Mammary epithelial cell (primary cell): ENCODE data around the gene SYT14.

Experiments used
- EZH2 ChIP-seq: IDR thresholded peaks from 2 replicates; pipeline ENCODE4 v1.6.1; 2012; ENCODE audit warnings: low read length, inconsistent platforms, borderline replicate concordance
- TF ChIP-seq, protein P1 (sequence below), 2 donors: IDR thresholded peaks in 1 of 2; conservative IDR thresholded peaks in 1 of 2; 2 replicates each; pipeline ENCODE4 v1.5.1; 2011 to 2012; ENCODE audit warnings: inconsistent platforms in 2 of 2, low read length in 2 of 2, mild to moderate bottlenecking in 2 of 2, control low read depth in 1 of 2, low read depth in 1 of 2; ENCODE audit not compliant: insufficient read depth in 1 of 2; ENCODE audit errors: extremely low read depth in 1 of 2

DNA sequence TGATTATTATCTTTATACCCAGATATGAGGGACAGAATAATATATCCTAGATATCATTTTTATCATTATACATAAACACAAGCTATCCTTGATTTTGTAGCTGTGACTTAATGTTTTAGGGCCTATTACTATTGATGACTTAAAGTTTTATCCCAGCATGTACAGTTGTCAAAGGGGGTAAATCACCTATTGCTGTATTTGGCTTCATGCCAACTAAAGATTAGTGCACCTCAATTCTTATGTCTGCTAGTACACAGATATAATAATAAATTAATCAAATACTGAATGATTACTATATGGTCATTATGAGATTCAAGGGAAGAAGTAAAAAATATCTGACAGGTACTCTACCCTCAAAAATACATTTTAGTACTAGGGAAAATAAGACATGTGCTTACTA is 84.0 kb downstream of the SYT14 start:
- no peak for TF ChIP-seq EZH2
- TF ChIP-seq, protein P1, sequence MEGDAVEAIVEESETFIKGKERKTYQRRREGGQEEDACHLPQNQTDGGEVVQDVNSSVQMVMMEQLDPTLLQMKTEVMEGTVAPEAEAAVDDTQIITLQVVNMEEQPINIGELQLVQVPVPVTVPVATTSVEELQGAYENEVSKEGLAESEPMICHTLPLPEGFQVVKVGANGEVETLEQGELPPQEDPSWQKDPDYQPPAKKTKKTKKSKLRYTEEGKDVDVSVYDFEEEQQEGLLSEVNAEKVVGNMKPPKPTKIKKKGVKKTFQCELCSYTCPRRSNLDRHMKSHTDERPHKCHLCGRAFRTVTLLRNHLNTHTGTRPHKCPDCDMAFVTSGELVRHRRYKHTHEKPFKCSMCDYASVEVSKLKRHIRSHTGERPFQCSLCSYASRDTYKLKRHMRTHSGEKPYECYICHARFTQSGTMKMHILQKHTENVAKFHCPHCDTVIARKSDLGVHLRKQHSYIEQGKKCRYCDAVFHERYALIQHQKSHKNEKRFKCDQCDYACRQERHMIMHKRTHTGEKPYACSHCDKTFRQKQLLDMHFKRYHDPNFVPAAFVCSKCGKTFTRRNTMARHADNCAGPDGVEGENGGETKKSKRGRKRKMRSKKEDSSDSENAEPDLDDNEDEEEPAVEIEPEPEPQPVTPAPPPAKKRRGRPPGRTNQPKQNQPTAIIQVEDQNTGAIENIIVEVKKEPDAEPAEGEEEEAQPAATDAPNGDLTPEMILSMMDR (conservative IDR thresholded peaks at IDR 0.05 in 1 of 2, IDR thresholded peaks at IDR 0.05 in 1 of 2; ENCODE audit: extremely low read depth in 1 of 2, insufficient read depth in 1 of 2, low read depth in 1 of 2, low read length in 2 of 2), result no peak
